Stimulated activated CD8-positive, alpha-beta memory T cell treated with anti-CD3 and anti-CD28 coated beads, Interleukin-12 subunit alpha, Interleukin-12 subunit beta, amount 100 ng/mL, for 1 hour (primary cell): ENCODE data around the gene ARPP19.
"Not testable (repeated sequence)": the region's sequence is repeated elsewhere in the genome, so short reads cannot be mapped to it uniquely, and the experiment has no call there.

ENCODE experiments used
- DNase-seq: peaks from one replicate; pipeline ENCODE4 v3.0.0-alpha.2; 2020; ENCODE audit warnings: low read depth

Gene ARPP19, protein sequence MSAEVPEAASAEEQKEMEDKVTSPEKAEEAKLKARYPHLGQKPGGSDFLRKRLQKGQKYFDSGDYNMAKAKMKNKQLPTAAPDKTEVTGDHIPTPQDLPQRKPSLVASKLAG

DNA sequence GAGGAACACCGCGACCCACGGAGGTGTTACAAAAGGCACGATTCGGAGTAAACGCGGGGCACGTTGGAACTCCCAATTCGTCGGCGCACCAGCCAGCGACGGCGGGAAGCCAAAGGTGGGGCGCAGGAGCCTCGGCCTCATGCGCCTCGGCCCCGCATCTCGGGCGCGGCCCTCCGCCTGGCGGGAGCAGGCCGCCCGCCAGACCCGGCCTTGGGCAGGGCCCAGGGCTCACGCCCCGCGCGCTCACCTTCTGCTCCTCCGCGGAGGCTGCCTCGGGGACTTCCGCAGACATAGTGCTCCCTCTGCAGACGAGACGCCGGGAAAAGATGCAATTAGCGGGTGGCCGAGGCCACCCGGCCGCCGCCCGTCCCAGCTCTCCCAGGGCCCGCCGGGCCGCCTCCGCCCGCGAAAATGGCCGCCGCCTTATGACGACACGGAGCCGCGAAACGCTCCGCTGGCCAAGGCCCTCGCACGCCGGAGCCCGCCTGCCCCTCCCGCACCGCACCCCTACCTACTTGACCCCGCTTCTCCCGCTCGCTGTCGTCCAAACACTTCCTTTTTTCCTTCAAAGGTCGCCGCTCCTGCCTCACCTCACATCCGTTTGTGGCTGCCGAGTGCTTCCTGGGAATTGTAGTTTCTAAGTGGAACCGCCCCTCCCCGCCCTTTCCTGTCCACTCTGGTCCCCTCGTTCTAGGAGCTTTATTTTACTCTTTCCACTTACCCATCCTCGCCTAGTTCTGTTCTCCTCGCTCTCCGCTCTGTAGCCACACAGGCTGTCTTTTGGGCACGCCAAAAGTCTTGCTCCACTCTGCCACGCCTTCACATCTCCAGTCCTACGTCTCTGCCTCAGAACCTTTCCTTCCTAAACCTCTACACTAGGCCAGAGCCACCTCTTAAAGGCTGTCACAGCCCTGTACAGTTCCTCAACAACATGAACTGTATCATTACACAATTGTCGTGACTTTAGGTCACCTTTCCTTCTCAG is at the start of gene ARPP19:
Gene ARPP19 (minus strand): TSS at position 430 of the 985 bp plus-strand sequence. CDS start 138 bp downstream, at position 292.
- DNase-seq, result peak; percentile 64

DNA sequence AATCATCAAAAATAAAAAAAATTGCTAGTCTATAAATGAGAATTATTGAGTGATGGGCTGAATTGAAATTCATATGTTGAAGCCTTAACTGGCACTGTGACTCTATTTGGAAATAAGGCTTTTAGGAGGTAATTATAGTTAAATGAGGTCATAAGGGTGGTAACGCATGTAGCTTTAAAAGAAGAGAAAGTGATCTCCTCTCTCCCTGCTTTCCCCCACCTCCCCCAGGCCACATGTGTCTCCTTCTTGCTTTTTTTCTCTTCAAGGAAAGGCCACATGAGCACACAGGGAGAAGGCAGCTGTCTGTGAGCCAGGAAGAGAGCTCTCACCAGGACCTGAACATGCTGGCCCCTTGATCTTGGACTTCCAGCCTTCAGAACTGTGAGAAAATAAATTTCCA is 48.2 kb upstream of the ARPP19 start:
- DNase-seq, result no peak

DNA sequence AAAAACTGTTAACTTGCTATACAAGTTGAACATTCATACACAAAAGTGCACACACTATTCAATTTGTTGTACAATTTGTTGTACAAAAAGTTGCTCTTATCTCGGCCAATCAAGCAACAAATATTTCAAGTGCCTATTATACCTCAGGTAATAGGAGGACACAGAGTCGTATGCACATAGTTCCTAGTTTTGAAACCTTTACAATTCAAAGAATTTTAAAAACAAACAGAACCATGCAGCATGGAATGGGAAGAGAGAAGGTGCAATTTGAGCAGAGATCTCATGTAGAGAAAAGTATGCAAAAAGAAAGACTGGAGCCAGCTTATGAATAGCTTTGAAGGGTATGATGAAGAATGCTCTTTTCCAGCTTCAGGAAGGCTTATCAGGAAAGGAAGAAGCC is 46.5 kb upstream of the ARPP19 start:
- no peak for DNase-seq

DNA sequence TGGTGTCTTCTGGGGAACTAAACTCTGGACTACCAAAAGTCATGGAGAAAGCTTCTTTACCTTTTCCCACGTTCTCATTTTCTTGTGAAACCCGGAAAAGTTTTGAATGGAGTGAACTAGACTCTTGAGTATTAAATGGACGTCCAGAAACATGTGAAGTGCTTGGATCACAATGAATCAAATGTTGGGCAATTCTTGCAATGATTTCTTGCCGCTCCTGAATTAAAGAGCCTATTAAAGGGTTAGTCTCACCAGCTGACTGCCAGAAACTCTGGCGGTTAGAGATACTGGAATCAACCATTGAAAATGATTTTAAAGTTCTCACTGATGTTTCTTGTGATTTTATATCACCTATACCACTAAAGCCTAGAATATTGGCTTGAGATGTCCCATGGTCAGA is 40.8 kb upstream of the ARPP19 start:
- DNase-seq, result no peak

DNA sequence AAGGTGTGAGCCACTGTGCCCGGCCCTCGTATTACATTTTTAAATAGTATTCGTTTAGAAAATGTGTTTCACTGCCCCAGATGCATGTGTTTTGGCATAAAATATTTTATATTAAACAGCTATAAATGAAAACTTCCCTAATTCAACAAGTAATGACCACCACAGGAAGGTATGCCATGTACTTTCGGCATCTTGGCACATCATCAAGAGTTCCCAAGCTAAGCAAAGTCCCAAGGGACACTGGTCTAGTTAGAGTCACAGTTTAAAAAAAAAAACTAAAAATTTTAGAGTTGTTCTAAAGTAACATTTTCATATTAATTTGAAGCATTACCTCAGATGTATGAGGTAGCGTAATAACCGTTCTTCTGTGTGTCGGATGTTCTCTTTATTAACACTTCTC is 15.6 kb upstream of the ARPP19 start:
- no peak for DNase-seq

DNA sequence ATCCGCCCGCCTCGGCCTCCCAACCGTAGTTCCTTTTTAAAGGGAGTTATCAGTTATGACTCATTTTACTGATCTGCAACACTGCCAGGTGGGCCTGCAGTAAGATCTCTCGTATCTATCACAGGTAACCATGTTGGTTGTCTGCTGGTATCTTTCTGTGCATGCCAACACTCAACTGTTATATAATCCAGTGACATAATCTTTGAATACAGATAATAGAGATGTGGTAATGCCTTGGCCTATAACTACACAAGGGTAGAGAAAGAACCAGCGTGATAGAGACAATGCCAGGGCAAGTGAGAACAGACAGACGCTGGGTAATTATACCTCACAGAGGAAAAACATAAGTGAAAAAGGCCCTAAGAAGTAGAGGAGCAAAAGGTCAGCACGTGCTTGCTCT is 11.0 kb upstream of the ARPP19 start:
- no peak for DNase-seq

DNA sequence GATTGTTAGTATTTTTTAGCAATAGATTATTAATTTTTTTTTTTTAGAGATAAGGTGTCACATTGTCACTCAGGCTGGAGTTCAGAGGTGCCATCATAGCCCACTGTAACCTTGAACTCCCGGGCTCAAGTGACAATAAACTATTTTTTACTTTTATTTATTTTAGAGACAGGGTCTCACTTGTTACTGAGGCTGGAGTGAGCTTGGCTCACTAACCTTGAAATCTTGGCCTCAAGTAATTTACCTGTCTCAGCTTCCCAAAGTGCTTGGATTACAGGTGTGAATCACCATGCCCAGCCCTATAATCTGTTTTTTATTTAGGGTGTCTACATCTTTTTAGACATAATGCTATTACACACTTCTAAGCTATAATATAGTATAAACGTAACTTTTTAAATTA is 7.9 kb upstream of the ARPP19 start:
- no peak for DNase-seq

DNA sequence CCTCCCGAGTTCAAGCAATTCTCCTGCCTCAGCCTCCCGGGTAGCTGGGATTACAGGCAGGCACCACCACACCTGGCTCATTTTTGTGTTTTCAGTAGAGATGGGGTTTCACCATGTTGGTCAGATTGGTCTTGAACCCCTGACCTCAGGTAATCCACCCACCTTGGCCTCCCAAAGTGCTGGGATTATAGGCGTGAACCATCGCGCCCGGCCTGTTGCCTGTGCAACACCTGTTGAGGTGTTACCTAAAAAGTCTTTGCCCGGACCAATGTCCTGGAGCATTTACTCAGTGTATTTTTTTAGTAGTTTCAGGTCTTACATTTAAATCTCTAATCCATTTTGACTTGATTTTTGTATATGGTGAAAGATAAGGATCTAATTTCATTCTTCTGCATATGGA is 6.7 kb upstream of the ARPP19 start:
- DNase-seq, result not testable (repeated sequence)

DNA sequence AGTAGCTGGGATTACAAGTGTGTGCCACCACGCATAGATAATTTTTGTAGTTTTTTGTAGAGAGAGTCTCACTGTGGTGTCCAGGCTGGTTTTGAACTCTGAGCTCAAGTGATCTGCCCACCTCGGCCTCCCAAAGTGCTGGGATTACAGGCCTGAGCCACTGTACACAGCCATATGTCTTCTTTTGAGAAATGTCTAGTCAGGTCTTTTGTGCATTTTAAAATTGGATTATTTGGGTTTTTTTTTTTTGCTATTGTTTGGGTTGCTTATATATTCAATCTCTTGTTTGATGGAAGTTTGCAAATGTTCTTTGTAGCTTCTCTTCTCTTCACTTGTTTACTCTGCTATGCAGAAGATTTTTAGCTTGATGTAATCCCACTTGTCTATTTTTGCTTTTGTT is 6.2 kb upstream of the ARPP19 start:
- DNase-seq, result no peak

DNA sequence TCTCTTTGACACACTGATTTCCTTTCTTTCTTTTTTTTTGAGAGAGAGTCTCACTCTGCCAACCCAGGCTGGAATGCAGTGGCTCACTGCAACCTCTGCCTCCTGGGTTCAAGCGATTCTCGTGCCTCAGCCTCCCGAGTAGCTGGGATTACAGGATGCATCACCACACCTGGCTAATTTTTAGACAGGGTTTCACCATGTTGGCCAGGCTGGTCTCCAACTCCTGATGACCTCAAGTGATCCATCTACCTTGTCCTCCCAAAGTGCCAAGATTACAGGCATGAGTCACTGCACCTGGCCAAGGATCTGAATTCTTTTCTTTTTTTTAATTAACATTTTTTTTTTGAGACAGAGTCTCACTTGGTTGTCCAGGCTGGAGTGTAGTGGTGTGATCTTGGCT is 5.8 kb upstream of the ARPP19 start:
- DNase-seq, result not testable (repeated sequence)

DNA sequence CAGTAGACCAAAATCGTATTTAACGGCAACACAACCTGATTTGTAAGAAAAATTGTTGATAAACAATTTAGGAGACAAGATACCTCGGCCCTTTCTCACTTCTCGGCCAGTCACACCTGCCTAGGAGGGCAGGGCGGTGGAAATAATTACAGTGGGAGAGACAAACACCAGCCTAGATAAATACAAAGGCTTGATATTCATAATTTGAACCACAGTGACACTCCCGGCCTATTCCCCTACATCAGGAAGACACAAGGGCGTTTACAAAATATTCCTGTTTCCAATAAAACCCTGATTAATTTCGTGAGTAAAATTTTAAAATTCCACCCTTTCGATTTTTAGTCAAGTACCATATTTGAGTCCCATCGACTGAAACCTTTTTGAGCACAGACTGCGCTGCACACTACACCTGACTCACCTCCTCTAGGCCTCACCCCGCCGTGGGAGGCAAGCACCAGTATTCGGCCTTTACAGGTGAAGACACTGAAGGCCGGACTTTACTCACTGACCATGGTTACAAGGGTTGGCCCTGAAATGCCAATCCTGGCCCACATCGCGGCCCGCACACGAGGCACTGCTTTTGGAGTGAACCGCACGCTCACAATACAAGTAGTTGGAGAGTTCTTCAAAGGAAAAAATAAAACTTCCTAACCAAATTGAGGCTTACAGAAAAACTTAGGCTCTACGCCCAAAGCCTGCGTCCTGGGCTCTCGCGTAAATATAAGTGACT is 794 bp downstream of the ARPP19 start:
- DNase-seq, result peak; percentile 20

DNA sequence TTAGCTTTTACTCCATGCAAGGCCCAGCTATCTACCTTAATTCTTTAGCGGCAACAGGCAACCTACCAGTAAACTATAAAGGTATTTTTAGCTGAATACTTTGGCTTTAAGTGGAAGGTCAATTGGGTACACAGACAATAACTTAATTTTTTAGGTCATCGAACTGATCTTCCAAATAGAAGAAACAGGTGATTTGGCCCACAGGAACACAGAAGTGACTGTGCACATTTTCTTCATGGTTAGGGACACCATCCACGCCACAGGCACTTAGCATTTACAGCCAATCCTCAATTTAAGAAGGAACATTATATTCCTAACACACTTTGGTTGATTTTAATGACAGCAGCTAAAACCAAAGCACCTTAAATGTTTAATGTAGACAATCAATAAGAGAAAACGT is 1.9 kb downstream of the ARPP19 start:
- no peak for DNase-seq

DNA sequence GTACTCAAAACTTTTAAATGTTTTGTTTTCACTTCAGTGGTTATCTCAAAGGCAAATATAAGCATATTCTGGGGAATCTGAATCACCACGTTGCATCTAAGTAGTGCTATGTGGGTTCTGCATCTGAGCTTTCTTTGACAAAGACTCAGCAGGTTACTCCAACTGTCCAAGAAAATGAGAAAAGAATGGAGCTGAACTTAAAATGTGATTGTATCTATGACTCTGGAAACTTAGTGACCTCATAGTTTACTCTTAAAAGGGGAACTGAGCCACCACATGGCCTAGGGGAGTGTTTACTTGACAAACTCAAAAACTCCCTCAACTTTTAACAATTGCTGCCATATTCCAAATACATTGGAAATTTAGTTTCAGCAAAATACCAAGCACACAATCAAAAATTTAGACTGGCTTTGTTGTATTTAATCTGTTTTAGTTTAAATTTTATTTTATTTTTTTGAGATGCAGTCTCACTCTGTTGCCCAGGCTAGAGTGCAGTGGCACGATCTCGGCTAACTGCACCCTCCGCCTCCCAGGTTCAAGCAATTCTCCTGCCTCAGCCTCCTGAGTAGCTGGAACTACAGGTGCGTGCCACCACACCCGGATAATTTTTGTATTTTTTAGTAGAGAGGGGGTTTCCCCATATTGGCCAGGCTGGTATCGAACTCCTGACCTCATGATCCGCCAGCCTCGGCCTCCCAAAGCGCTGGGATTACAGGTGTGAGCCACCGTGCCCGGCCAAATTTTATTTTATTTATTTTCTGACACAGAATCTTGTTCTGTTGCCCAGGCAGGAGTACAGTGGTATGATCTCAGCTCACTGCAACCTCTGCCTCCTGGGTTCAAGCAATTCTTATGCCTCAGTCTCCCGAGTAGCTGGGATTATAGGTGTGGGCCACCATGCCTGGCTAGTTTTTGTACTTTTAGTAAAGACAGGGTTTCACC is 3.1 kb downstream of the ARPP19 start:
- DNase-seq, result not testable (repeated sequence)

DNA sequence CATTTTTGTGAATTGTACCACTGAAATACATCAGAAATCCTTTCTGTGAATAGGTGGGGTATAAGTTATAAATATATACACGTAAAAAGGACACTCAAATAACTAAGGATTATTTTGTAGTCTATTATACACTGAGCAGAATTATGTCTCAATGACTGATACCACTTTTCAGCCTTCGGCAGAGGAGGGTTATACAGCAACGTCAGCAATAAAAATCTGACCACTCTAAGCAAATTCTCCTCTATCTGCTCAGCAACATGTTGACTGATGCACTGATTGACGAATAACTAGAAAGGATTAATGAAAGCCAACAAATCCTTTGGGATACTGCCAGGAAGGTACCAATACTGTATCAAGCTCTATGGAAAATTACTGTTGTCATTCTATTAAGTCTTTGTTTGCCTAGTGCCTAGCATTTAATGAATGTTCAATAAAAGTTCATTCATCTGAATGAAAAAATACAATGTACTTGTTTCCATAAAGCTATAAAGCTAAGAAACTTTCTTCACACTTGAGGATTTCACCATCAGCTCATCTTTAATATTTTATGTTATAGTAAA is 5.2 kb downstream of the ARPP19 start:
- no peak for DNase-seq

DNA sequence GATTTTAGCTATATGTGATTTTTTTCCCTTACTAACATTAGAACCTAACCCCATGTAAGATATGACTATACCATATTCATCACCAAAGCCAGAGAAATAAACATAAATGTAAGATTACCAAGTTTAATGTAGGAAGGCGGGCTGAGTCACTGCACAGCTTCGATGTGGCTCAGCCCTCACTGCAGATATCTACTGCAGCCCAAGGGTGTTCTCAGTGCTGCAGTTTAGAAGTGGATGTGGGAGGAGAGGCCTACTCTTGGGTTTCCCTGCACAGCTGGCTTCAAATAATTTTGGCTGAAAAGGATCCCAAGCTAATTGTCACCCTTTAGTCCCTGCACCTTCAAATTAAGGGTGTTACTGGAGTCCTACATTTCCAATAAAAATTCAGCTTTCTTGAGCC is 9.3 kb downstream of the ARPP19 start:
- no peak for DNase-seq

DNA sequence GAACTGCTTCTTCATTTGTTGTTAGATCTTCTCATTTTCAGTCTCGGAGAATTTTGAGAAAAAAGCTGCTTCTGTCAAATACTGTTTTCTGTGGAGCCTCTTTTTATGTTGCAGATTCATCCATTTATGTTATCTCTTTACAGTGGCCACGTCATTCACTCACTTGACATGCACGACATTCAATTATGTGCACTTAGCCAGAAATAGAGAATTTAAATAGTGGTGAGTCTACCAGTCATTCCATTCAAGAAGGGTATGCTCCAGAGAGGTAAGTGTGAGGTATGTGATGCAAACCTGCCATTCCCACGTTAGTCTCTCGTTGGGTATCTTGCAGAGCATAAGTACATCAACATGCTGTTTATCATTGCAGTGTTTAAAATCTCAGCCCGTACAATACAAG is 9.8 kb downstream of the ARPP19 start:
- DNase-seq, result no peak

DNA sequence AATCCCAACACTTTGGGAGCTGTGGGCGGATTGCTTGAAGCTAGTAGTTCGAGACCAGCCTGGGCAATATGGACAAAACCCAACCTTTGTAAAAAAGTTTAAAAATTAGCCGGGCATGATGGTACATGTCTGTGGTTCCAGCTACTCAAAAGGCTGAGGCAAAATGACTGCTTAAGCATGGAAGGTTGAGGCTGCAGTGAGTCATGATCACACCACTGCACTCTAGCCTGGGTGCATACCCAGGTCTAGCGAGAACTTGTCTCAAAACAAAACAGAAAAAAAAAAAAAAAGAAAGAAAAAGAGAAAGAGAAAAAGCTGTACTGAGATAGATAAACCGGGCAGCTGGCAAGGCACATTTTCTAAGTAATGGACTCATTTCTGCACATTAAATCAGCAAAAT is 10.6 kb downstream of the ARPP19 start:
- DNase-seq, result no peak

DNA sequence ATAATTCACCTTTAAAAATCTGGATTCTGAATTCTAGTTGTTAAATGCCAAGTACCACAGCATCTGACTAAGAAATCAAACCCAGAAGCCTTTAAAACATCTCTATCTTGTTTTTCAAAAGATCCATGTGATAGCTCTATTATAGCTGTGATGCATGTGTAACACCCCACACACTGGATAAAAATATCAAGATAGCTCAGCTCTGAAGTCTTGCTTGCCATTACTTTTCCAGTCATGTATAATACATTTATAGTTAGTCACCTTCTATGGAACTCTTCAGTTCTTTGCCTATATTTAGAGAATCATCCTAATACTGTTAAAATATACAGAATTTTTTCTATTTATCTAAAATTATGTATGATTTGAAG is 11.6 kb downstream of the ARPP19 start:
- no peak for DNase-seq

DNA sequence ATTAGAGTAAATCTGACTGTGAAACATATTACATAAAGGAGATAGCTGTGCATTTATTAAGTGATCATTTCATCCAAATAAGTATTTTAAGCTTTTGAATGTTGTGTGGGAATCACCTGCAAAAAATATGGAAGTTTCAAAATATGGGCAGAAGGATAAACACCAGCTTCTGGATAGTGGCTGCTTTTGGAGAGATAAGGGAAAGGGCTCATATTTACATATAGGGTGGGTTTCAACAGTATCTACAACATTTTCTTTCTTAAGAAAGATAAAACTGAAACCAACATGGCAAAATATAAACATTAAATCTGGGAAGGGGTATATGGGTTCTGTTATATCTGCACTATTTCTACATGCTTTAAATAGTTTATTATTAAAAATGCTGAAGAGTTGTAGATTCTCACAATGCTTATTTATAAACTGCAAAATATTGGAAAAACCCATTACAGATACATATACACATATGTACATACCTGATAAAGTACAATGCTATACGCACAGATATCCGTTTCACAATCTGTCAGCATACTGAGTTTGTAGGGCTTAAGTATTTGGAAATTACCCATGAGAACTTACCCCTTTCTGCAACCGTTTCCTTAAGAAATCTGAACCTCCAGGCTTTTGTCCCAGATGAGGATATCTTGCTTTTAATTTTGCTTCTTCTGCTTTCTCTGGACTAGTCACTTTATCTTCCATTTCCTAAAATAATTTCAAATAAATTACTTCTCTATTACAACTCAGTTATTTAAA is 12.1 kb downstream of the ARPP19 start:
- DNase-seq, result no peak

DNA sequence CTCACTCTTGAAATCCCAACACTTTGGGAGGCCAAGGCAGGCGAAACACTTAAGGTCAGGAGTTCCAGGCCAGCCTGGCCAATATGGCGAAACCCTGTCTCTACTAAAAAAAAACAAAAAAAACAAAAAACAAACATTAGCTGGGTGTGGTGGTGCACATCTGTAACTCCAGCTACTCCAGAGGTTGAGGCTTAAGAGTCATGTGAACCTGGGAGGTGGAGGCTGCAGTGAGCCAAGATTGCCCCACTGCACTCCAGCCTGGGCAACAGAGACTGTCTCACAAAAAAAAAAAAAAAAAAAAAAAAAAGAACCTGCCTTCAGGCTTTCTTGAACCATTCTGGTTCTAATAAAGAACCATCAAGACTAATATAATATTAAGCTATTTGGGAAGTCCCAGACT is 16.5 kb downstream of the ARPP19 start:
- no peak for DNase-seq

DNA sequence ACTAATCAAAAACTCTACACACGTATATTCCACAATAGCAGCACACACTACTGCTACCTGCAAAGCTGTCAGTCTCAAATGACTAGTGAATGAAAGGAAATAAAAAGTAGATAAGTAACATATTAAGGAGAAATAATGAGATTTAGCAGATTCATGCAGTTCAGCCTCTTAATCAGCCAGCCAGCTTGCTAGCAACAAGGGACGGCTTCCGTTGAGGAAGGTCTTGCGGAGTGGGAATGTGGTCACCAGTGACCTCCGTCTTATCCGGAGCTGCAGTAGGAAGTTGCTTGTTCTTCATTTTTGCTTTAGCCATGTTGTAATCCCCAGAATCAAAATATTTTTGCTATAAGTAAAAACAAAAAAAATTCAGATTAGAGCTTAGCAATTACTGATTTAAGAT is 17.1 kb downstream of the ARPP19 start:
- DNase-seq, result no peak
